Keratinocyte (primary cell): ENCODE results near the gene SAMD13.
"Not testable (repeated sequence)": the region's sequence is repeated elsewhere in the genome, so short reads cannot be mapped to it uniquely, and the experiment has no call there.

Experiments used
- EZH2 ChIP-seq: IDR thresholded peaks from one replicate; pipeline ENCODE4 v1.6.1; 2012; ENCODE audit warnings: inconsistent platforms, mild to moderate bottlenecking, low read length, moderate library complexity
- TF ChIP-seq, protein P1 (sequence below), 3 experiments: IDR thresholded peaks in 1 of 3; conservative IDR thresholded peaks in 1 of 3; optimal IDR thresholded peaks in 1 of 3; 2 replicates in 2 of 3; 3 replicates in 1 of 3; pipeline versions ENCODE3 to v1.5.1; 2011; ENCODE audit warnings: low read length in 3 of 3, mild to moderate bottlenecking in 3 of 3, moderate library complexity in 2 of 3, control low read depth in 1 of 3, inconsistent platforms in 1 of 3; ENCODE audit not compliant: insufficient read depth in 2 of 3; ENCODE audit errors: extremely low read depth in 1 of 3

GRCh38 chr1:84287389-84287788 is 14.1 kb upstream of the SAMD13 start:
- TF ChIP-seq, protein P1, sequence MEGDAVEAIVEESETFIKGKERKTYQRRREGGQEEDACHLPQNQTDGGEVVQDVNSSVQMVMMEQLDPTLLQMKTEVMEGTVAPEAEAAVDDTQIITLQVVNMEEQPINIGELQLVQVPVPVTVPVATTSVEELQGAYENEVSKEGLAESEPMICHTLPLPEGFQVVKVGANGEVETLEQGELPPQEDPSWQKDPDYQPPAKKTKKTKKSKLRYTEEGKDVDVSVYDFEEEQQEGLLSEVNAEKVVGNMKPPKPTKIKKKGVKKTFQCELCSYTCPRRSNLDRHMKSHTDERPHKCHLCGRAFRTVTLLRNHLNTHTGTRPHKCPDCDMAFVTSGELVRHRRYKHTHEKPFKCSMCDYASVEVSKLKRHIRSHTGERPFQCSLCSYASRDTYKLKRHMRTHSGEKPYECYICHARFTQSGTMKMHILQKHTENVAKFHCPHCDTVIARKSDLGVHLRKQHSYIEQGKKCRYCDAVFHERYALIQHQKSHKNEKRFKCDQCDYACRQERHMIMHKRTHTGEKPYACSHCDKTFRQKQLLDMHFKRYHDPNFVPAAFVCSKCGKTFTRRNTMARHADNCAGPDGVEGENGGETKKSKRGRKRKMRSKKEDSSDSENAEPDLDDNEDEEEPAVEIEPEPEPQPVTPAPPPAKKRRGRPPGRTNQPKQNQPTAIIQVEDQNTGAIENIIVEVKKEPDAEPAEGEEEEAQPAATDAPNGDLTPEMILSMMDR (optimal IDR thresholded peaks at IDR 0.05 in 1 of 3, IDR thresholded peaks at IDR 0.05 in 1 of 3, conservative IDR thresholded peaks at IDR 0.05 in 1 of 3; ENCODE audit: extremely low read depth in 1 of 3, insufficient read depth in 2 of 3, low read length in 3 of 3): not testable (repeated sequence)
- not testable (repeated sequence) for TF ChIP-seq EZH2
